NCI-H128 (cell line): ENCODE measurements around the gene OR2B2.
A peak's percentile ranks its signal among the peaks of the same experiment; 100 is the strongest.
"Not testable (repeated sequence)": the region's sequence is repeated elsewhere in the genome, so short reads cannot be mapped to it uniquely, and the experiment has no call there.

ENCODE experiments used
- DNase-seq: peaks from one replicate; lab custom pipeline; 2025; ENCODE audit not compliant: unreplicated experiment; lab: John Stamatoyannopoulos, UW

OR2B2 gene

GRCh38 chr6:27911956-27912446 lies at the start of gene OR2B2:
TSS of gene OR2B2 (minus strand) at chr6:27912396. CDS start at chr6:27912319, 77 bp downstream.
- DNase-seq: no peak

- no peak for DNase-seq
These were observed 45.3 kb upstream of the OR2B2 start for GRCh38 chr6:27957516-27957915.

- DNase-seq: no peak
These were observed 44.7 kb upstream of the OR2B2 start, which contains the start of gene OR2B6 for GRCh38 chr6:27956941-27957340. TSS of gene OR2B6 (plus strand) at chr6:27957241. CDS start at chr6:27957241, 0 bp downstream.

GRCh38 chr6:27951040-27951439 lies 38.8 kb upstream of the OR2B2 start:
- DNase-seq: no peak

GRCh38 chr6:27948237-27948636 lies 36.0 kb upstream of the OR2B2 start:
- DNase-seq: no peak

- not testable (repeated sequence) for DNase-seq
These were observed 30.9 kb upstream of the OR2B2 start for GRCh38 chr6:27943072-27943471.

GRCh38 chr6:27940766-27941165 lies 28.6 kb upstream of the OR2B2 start:
- DNase-seq: no peak

- DNase-seq: no peak
These were observed 19.0 kb upstream of the OR2B2 start for GRCh38 chr6:27931209-27931608.

GRCh38 chr6:27929930-27930329 lies 17.7 kb upstream of the OR2B2 start:
- DNase-seq: not testable (repeated sequence)

- not testable (repeated sequence) for DNase-seq
These were observed 15.8 kb upstream of the OR2B2 start for GRCh38 chr6:27928041-27928440.

GRCh38 chr6:27924179-27924578 lies 12.0 kb upstream of the OR2B2 start:
- DNase-seq: no peak

GRCh38 chr6:27922949-27923348 lies 10.8 kb upstream of the OR2B2 start:
- no peak for DNase-seq

- no peak for DNase-seq
These were observed 4.2 kb downstream of the OR2B2 start for GRCh38 chr6:27908017-27908416.

- peak; percentile 66 for DNase-seq
These were observed 9.6 kb downstream of the OR2B2 start for GRCh38 chr6:27902335-27903314.

- DNase-seq: no peak
These were observed 10.4 kb downstream of the OR2B2 start for GRCh38 chr6:27901801-27902200.

GRCh38 chr6:27900197-27900596 lies 12.0 kb downstream of the OR2B2 start:
- DNase-seq: not testable (repeated sequence)

- DNase-seq: no peak
These were observed 12.7 kb downstream of the OR2B2 start for GRCh38 chr6:27899543-27899942.

- no peak for DNase-seq
These were observed 14.5 kb downstream of the OR2B2 start for GRCh38 chr6:27897580-27898206.

- no peak for DNase-seq
These were observed 15.8 kb downstream of the OR2B2 start for GRCh38 chr6:27896398-27896796.

- DNase-seq: peak; percentile 59
These were observed 17.1 kb downstream of the OR2B2 start for GRCh38 chr6:27894839-27895762.
